ENCODE measurements around the gene TBC1D4.
"Not testable (repeated sequence)": the region's sequence is repeated elsewhere in the genome, so short reads cannot be mapped to it uniquely, and the experiment has no call there.

TBC1D4 gene

DNA sequence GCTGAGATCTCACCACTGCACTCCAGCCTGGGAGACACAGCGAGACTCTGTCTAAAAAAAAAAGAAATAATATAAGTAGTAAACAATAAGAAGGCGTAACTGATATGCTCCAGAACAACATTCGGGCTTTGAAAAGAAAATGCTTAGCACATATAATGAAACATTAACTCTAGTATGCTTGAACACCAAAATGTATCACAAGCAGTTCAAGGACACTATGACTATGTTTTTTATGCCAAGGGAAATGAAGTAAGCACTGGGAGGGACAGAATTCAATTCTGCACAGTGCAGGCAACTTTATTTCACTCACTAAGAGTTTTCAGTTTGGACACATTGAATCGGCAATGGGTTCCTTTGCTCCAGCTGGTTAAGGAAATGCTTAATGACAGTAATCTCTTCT, 178.7 kb downstream of the TBC1D4 start:
- no peak for DNase-seq
- TF ChIP-seq POLR2A (IDR thresholded peaks at IDR 0.05; ENCODE audit: low read length) = no peak
- no peak for TF ChIP-seq GATA1 (IDR thresholded peaks at IDR 0.05; ENCODE audit: low read depth, low read length)

DNA sequence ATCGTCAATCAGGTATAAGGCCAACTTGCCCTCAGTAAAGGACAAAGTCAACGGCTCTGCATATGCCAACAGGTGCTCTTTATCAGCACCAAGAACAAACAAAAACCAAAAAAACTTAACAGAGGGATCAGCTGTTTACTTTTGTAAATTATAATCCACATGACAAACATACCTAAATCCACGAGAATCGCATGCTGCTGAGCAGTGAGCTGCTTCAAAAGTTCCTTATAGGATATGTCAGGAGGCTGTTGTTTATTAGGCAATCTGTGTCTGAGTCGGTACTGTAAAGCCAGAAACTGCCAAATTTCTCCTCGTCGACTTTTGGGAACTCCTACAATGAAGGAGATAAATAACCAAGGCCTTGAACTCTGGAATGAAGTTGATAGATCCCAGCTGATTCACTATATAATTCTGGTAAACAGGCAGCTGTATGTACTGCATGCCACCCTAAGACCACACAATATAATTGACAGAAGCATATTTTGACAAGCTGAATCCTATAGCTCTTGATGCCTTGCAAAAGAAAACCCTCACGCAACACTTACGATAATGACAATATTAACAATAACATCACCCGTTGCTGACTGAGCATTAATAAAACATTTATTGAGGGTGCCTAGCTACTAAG, 179.8 kb downstream of the TBC1D4 start:
- no peak for DNase-seq
- TF ChIP-seq POLR2A (IDR thresholded peaks at IDR 0.05; ENCODE audit: low read length) (no peak), GATA1 (IDR thresholded peaks at IDR 0.05; ENCODE audit: low read depth, low read length) (no peak)

DNA sequence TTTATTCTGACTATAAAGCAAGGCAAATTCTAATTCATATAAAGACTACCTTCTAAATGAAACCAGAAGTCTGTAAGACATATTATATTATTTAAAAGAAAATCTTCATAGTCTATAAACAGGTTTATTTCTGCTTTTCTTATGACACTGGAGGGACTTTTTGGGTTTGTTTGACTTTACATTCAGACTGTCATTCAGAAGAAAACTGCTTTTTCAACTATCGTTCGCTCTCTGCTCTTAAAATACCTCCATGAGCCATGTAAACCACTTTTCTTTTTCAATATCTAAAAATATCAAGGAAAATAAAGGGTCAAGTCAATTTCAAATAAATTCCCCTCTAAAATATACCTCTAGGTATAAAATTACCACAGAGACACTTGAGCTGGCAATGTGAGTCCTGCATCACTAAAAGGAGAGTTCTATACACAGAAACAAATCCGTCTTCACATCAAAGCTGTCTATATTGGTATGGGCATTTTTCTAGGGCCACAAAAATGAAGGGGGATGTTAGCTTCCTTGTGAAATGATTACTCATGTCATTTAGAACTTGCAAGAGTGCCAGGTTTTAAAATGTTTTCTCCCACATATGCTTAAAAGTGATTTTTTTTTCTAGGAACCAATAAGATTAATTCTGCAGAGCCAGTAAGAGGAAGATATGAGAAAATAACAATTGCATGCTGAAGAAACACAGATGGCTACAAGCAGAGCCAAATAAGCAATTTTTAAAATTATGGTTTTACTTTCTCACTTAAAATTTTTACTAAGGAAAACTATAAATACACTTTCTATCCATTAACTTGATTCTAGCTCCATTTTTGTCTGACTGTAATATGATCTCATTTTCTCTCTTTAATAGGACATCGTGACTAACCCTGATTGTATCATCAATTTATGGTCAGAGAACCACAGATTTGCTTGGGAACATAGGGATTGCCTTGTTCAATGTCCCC, 181.8 kb downstream of the TBC1D4 start:
- TF ChIP-seq GATA1 (IDR thresholded peaks at IDR 0.05; ENCODE audit: low read depth, low read length) (no peak), POLR2A (IDR thresholded peaks at IDR 0.05; ENCODE audit: low read length) (no peak)
- no peak for DNase-seq

DNA sequence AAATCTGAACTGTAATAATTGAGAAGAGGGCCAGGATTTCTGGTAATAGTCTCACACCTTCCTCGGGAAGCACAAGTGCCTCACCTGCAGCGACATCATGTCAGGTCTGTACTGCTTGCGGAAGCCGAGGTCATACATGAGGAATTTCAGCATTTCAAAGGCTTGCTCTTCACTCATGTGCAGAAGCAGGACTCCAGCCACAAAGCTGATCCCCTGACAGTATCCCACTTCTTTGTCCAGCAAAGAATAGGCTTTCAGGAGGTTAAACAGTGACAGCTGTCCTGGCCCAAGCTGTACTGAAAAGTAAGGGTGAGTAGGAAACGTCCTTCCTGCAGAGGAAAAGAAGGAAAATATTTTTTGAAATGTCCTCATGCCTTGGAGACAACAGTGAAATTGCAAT, 182.7 kb downstream of the TBC1D4 start:
- TF ChIP-seq POLR2A (IDR thresholded peaks at IDR 0.05; ENCODE audit: low read length) = no peak
- TF ChIP-seq GATA1 (IDR thresholded peaks at IDR 0.05; ENCODE audit: low read depth, low read length) = no peak
- no peak for DNase-seq

DNA sequence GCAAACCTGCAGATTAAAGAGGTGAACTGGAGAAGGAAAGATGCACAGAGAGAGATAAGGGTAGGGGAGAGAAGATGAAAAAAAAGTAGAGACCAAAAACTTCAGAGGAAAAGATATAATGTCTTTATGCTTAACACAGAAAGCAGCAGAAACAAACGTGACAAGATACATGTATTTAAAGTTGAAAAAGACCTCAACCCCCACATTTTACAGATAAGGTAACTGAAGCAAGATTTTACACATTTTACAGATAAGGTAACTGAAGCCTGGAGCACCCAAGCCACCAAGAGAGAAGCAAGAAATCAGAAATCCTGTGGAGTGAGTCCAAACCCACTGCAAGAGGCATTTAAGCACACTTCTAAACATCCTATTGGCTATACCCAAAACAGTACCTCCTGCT, 185.3 kb downstream of the TBC1D4 start:
- DNase-seq = peak in 1 of 2 experiments; percentile 20
- no peak for TF ChIP-seq POLR2A (IDR thresholded peaks at IDR 0.05; ENCODE audit: low read length)
- TF ChIP-seq GATA1 (IDR thresholded peaks at IDR 0.05; ENCODE audit: low read depth, low read length) = no peak

DNA sequence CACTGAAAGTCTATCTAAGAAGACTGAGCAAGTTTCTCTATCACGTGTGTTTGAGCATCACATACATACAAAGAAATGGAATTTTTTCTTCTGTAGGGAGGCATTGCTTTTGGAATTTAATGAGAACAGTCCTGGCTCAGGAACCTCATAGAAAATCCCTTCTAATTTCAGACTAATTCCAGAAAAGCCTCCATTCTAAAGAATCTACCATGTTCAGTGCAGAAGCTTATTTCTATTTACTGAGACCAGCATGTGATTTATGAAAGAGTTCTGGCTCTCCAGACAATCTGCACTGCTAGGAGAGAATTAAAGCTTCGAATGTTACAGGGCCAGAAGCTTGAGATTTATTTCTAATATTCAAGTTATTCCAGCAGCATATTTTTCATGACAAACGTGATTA, 186.8 kb downstream of the TBC1D4 start:
- no peak for TF ChIP-seq POLR2A (IDR thresholded peaks at IDR 0.05; ENCODE audit: low read length)
- no peak for TF ChIP-seq GATA1 (IDR thresholded peaks at IDR 0.05; ENCODE audit: low read depth, low read length)
- no peak for DNase-seq

DNA sequence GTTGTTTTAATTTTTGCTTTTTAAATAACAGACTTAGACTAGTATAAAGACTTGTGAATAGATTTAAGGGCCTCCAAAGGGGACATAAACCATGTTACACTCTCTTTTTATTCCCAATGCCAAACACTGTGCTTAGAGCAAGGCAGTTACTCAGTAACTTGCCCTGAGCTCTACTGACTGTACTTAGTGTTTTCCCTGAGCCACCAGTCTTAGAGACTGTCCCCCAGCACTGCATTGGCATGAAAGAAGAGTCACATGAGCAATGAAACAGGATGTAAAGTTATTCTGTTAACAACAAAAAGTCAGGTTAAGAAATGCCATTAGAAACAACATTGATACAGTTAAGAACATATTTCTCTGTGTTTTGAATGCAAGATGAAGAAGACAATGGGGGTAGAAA, 187.9 kb downstream of the TBC1D4 start:
- TF ChIP-seq GATA1 (IDR thresholded peaks at IDR 0.05; ENCODE audit: low read depth, low read length) (no peak), POLR2A (IDR thresholded peaks at IDR 0.05; ENCODE audit: low read length) (no peak)
- DNase-seq = no peak

DNA sequence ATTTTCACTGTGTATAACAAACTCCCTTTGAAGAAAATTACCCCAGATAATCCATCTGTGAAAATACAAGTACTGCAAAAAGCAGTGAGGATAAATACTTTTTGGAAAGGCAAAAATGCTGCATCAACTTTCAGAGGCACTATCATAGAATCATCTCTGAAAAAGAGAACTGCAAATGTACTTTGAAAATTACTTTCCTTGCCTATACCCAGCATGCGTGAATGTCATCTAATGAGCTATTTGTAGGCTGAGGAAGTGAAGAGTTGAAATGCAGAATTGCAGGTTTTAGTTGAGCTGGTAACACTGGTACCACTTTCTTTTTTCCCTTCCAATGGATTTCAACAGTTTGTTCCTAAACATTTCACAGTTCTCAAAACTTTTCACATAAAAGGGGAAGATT, 196.7 kb downstream of the TBC1D4 start:
- TF ChIP-seq POLR2A (IDR thresholded peaks at IDR 0.05; ENCODE audit: low read length) (no peak), GATA1 (IDR thresholded peaks at IDR 0.05; ENCODE audit: low read depth, low read length) (no peak)
- DNase-seq = no peak

DNA sequence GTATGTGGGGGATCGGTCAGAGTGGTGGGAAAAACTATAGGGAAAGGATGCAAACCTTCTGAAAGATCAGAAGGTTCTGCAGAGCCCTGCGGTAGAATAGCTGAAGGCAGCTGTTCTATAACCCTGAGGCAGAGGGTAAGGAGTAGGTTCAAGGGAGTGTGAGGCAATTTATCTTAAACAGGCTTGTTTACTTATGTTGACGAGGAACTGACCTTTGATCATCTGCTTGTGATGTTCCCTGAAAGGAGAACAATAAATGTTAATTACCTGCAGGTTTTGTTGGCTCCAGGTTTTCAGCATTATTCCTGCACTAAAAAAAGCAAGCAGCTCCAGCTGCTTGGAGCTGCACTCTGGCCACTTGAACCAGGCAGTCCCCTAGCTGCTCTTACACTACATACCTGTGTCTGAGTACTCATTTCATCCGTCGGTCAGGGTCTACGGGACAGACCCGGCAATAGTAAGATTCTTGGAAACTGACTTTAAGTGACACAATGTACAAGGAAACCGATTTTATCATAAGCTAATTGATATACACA, 202.1 kb downstream of the TBC1D4 start:
- TF ChIP-seq POLR2A (IDR thresholded peaks at IDR 0.05; ENCODE audit: low read length) (no peak), GATA1 (IDR thresholded peaks at IDR 0.05; ENCODE audit: low read depth, low read length) (no peak)
- no peak for DNase-seq

DNA sequence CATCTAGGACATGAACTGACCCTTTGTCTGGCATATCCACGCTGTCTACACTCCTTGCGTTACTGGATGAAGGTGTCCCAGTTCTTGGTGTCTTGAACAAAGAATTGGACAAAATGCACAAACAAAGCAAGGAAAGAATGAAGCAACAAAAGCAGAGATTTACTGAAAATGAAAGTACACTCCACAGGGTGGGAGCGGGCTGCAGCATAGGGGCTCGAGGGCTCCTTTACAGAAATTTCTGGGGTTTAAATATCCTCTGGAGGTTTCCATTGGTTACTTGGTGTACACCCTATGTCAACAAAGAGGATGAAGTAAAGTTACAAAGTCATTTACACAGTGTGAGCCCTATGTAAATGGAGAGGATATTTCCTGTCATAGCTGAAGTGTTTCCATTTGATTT, 208.3 kb downstream of the TBC1D4 start:
- DNase-seq = not testable (repeated sequence)

DNA sequence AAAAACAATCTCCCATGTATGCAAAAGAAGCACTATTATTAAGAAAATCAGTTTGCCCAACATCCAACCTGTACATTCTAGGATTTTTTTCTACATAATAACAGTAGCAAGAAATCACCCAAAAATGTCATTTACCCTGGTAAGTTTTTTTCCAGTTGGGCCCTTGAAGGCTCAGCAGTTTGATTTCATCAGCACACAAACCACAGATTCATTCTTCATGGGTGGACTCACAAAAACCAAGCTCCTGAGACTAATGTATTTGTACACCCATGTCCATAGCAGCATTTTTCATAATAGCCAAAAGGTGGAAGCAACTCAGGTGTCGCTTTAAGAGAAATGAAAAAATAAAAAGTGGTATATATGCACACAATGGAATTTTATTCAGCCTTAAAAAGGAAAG, 210.1 kb downstream of the TBC1D4 start:
- no peak for DNase-seq
- TF ChIP-seq GATA1 (IDR thresholded peaks at IDR 0.05; ENCODE audit: low read depth, low read length) = no peak
- no peak for TF ChIP-seq POLR2A (IDR thresholded peaks at IDR 0.05; ENCODE audit: low read length)

DNA sequence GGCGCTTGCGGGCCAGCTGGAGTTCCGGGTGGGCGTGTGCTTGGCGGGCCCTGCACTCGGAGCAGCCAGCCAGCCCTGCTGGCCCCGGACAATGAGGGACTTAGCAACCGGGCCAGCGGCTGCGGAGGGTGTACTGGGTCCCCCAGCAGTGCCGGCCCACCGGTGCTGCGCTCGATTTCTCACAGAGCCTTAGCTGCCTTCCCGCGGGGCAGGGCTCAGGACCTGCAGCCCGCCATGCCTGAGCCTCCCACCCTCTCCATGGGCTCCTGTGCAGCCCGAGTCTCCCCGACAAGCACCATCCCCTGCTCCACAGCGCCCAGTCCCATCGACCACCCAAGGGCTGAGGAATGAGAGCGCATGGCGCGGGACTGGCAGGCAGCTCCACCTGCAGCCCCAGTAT, 213.5 kb downstream of the TBC1D4 start:
- not testable (repeated sequence) for DNase-seq

DNA sequence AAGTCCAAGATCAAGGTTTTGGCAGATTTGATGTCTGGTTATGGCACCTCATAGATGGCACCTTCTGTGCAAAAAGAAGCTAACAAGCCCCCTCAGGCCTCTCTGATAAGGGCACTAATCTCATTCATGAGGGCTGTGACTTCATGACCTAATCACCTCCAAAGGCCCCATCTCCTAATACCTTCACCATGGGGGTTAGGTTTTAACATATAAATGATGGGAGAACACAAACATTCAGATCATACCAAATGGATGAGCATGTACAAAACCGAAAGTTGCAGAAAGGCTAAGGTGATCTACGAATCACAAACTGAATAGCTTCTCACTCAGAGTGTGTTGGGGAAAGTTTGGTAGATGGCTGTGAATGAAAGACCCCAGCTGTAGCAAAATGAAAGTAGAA, 217.4 kb downstream of the TBC1D4 start:
- no peak for TF ChIP-seq GATA1 (IDR thresholded peaks at IDR 0.05; ENCODE audit: low read depth, low read length)
- no peak for TF ChIP-seq POLR2A (IDR thresholded peaks at IDR 0.05; ENCODE audit: low read length)
- no peak for DNase-seq

DNA sequence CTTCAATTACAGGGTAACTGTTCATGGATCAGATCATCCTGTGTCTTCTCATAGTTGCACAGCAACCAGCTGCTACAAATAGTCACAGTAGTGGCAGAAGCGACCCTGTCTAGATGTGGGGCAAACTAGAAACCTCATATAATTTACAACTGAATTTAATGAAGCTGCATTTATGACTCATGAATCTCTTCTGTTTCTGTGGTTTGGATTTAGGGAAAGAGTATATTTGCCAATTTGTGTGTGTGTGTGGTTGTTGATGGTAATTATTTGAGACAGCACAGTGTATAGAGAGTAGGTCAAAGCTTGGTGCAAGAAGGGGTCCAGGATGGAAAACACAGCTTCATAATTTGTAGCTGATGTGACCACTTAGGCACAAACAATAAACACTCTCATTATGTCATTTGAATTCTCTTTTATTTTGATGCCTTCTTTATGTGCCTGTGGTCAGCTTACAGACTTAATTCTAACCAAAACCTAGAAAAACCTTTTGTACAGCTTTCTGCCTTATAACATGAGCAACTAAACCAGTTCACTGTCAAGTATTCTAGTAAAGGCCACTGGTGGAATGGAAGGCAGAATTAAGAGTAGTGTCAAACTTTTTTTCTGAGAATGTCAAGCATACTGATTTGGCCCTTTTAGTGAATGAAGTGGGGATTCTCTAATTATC, 218.1 kb downstream of the TBC1D4 start:
- TF ChIP-seq GATA1 (IDR thresholded peaks at IDR 0.05; ENCODE audit: low read depth, low read length) (no peak), POLR2A (IDR thresholded peaks at IDR 0.05; ENCODE audit: low read length) (no peak)
- DNase-seq = no peak

Data from erythroblast (primary cell).